Measurements from ENCODE around the gene UBE2Q1.

DNA sequence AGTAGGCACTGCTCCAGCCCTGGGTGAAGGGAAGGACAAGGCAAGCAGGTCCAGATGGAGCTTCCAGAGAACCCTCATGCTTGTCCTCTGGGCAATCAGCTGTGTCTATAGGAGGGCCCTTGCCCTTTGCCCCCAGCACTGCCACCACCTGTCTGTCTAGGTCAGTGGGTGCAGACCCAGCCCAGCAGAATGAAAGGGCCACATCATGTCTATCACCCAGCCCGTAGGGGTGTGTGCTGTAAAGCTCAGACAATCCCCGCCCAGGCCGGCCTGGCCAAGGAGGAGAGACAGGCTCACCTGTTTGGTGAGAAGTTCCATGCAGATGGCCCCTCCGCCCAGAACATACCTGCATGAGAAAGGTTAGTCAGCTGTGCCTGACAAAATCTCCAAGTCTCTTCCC is 7.0 kb downstream of the UBE2Q1 start:
- TF ChIP-seq EZH2 (IDR thresholded peaks at IDR 0.05; ENCODE audit: insufficient read depth, poor library complexity, severe bottlenecking): no peak
- no peak for TF ChIP-seq EZH2phosphoT487 (IDR thresholded peaks at IDR 0.05; ENCODE audit: insufficient read depth, low read depth)

All from GM23248 (cell line).